GM18909 (cell line): ENCODE data around the gene DMD.

Experiments used
- ATAC-seq: cut with Tn5 transposase; IDR thresholded peaks from one replicate; pipeline ENCODE4 v1.9.1; 2021; ENCODE audit warnings: mild to moderate bottlenecking; ENCODE audit not compliant: unreplicated experiment, poor library complexity

DMD gene

GRCh38 chrX:32678487-32678886 is 532.9 kb downstream of the DMD start:
- ATAC-seq = no peak

- ATAC-seq = no peak
Measured at GRCh38 chrX:32673193-32673592, 538.2 kb downstream of the DMD start.

- no peak for ATAC-seq
Measured at GRCh38 chrX:32662516-32662915, 548.8 kb downstream of the DMD start.

- ATAC-seq = no peak
Measured at GRCh38 chrX:32644476-32645245, 566.7 kb downstream of the DMD start.

- no peak for ATAC-seq
Measured at GRCh38 chrX:32642283-32642682, 569.1 kb downstream of the DMD start.

GRCh38 chrX:32618154-32618553 is 593.2 kb downstream of the DMD start:
- ATAC-seq = no peak

- ATAC-seq = no peak
Measured at GRCh38 chrX:32614707-32615106, 596.6 kb downstream of the DMD start.

- ATAC-seq = no peak
Measured at GRCh38 chrX:32599156-32599555, 612.2 kb downstream of the DMD start.

GRCh38 chrX:32598707-32599106 is 612.6 kb downstream of the DMD start:
- ATAC-seq = no peak

GRCh38 chrX:32597777-32598176 is 613.6 kb downstream of the DMD start:
- no peak for ATAC-seq

- ATAC-seq = no peak
Measured at GRCh38 chrX:32592786-32593185, 618.6 kb downstream of the DMD start.

- no peak for ATAC-seq
Measured at GRCh38 chrX:32591589-32591988, 619.8 kb downstream of the DMD start.

GRCh38 chrX:32582729-32583128 is 628.6 kb downstream of the DMD start:
- no peak for ATAC-seq

GRCh38 chrX:32576885-32577284 is 634.5 kb downstream of the DMD start:
- ATAC-seq = no peak

- no peak for ATAC-seq
Measured at GRCh38 chrX:32572644-32573043, 638.7 kb downstream of the DMD start.

GRCh38 chrX:32571579-32571978 is 639.8 kb downstream of the DMD start:
- no peak for ATAC-seq

GRCh38 chrX:32562261-32562660 is 649.1 kb downstream of the DMD start:
- ATAC-seq = no peak

- no peak for ATAC-seq
Measured at GRCh38 chrX:32545101-32545500, 666.2 kb downstream of the DMD start.

- no peak for ATAC-seq
Measured at GRCh38 chrX:32538554-32538953, 672.8 kb downstream of the DMD start.

GRCh38 chrX:32533848-32534247 is 677.5 kb downstream of the DMD start:
- peak; percentile 37 for ATAC-seq

- ATAC-seq = no peak
Measured at GRCh38 chrX:32532262-32532661, 679.1 kb downstream of the DMD start.

- peak; percentile 78 for ATAC-seq
Measured at GRCh38 chrX:32530802-32531403, 680.4 kb downstream of the DMD start.
